ENCODE results near the gene EXOC1. TPM values are rescaled to one million over a fixed set of nuclear protein-coding genes. Genes with fewer than 3 reads are reported as not detected.

The EXOC1 gene
- total RNA-seq, 1 experiment from 2014 or later, result 24.1 TPM

GRCh38 chr4:55864577-55865223 lies 11.3 kb downstream of the EXOC1 start:
- TF ChIP-seq SIN3A (IDR thresholded peaks at IDR 0.05; ENCODE audit: borderline replicate concordance, insufficient read depth, low read depth, low read length), result no peak
- no peak for TF ChIP-seq POLR2AphosphoS5 (IDR thresholded peaks at IDR 0.05; ENCODE audit: low read depth, low read length)
- no peak for TF ChIP-seq TCF7L2 (IDR thresholded peaks at IDR 0.05; ENCODE audit: low read depth, low read length)
- no peak for TF ChIP-seq REST (IDR thresholded peaks at IDR 0.05; ENCODE audit: insufficient read depth in 1 of 2, low read depth in 2 of 2, low read length in 1 of 2)
- no peak for TF ChIP-seq CTCF (IDR thresholded peaks at IDR 0.05)
- Histone ChIP-seq H3K9me3 (ENCODE audit: control insufficient read depth, insufficient read depth, low read depth, low read length) (no peaks in the 10 kb centered on the region), H3K27me3 (ENCODE audit: control insufficient read depth, insufficient read depth, low read length) (no peaks in the 10 kb centered on the region), H3K36me3 (ENCODE audit: control insufficient read depth, insufficient read depth, low read length) (peaks cover 3% of the 10 kb centered on the region; the same call in 1 of the 2 replicates), H3K4me1 (ENCODE audit: control insufficient read depth, insufficient read depth, low read length) (no peaks in the 10 kb centered on the region; the same call in 1 of the 2 replicates), H3K27ac (ENCODE audit: low read length) (no peak overlapping the region), H3K4me3 (ENCODE audit: low read depth in 2 of 2, low read length in 2 of 2) (no peak overlapping the region)
- ChIA-PET CTCF (no interaction called here), POLR2A (no interaction called here)
- intact Hi-C loops (cut with micrococcal nuclease; ENCODE audit: unreplicated experiment), result no loop called here
- ATAC-seq (no peak), DNase-seq (ENCODE audit: low read depth, low spot score) (no peak)
- BruUV-seq (replicated peaks), result no TSS peak
- in situ Hi-C loops (cut with HindIII; ENCODE audit: low pct_unique_long_range_greater_than_20kb, low sequenced_read_pairs), result no loop called here

- in situ Hi-C loops (cut with HindIII; ENCODE audit: low pct_unique_long_range_greater_than_20kb, low sequenced_read_pairs), result no loop called here
- POLR2A ChIA-PET, result no interaction called here
- no peaks in the 10 kb centered on the region for H3K27me3 ChIP-seq (ENCODE audit: control insufficient read depth, insufficient read depth, low read length)
- ATAC-seq (no peak), DNase-seq (ENCODE audit: low read depth, low spot score) (no peak)
- H3K9me3 ChIP-seq (ENCODE audit: control insufficient read depth, insufficient read depth, low read depth, low read length), result no peaks in the 10 kb centered on the region
- H3K4me3 ChIP-seq (ENCODE audit: low read depth in 2 of 2, low read length in 2 of 2), result no peak overlapping the region
- TF ChIP-seq TCF7L2 (IDR thresholded peaks at IDR 0.05; ENCODE audit: low read depth, low read length), result no peak
- TF ChIP-seq SIN3A (IDR thresholded peaks at IDR 0.05; ENCODE audit: borderline replicate concordance, insufficient read depth, low read depth, low read length), result no peak
- TF ChIP-seq CTCF (IDR thresholded peaks at IDR 0.05), result no peak
- no peak for TF ChIP-seq REST (IDR thresholded peaks at IDR 0.05; ENCODE audit: insufficient read depth in 1 of 2, low read depth in 2 of 2, low read length in 1 of 2)
- no peak for TF ChIP-seq POLR2AphosphoS5 (IDR thresholded peaks at IDR 0.05; ENCODE audit: low read depth, low read length)
- intact Hi-C loops (cut with micrococcal nuclease; ENCODE audit: unreplicated experiment), result no loop called here
- H3K27ac ChIP-seq (ENCODE audit: low read length), result no peak overlapping the region
- CTCF ChIA-PET, result no interaction called here
- H3K36me3 ChIP-seq (ENCODE audit: control insufficient read depth, insufficient read depth, low read length), result peaks cover 3% of the 10 kb centered on the region; the same call in 1 of the 2 replicates
- H3K4me1 ChIP-seq (ENCODE audit: control insufficient read depth, insufficient read depth, low read length), result no peaks in the 10 kb centered on the region; the same call in 1 of the 2 replicates
- no TSS peak for BruUV-seq (replicated peaks)
Observed at GRCh38 chr4:55865228-55865806, 11.9 kb downstream of the EXOC1 start.
